A549 (cell line): ENCODE data around the gene CYLD.

Experiments
- CBX8 ChIP-seq: fragments of 200-600 bp; sonication (generic); IDR thresholded peaks from 2 replicates; pipeline ENCODE4 v1.6.1; 2016
- ESRRA ChIP-seq: fragments of 150-350 bp; IDR thresholded peaks from 2 replicates; pipeline ENCODE4 v1.6.1; 2014; ENCODE audit warnings: mild to moderate bottlenecking, low read length, borderline replicate concordance
- FOSB ChIP-seq: fragments of 250-450 bp; sonication (Bioruptor Pico); IDR thresholded peaks from 2 replicates; pipeline ENCODE4 v1.5.0; 2020; ENCODE audit warnings: mild to moderate bottlenecking, moderate library complexity
- HDAC2 ChIP-seq: fragments of 200-600 bp; sonication (generic); IDR thresholded peaks from 2 replicates; pipeline ENCODE4 v1.6.1; 2016
- HOXB5 ChIP-seq: fragments of 250-450 bp; sonication (Bioruptor Pico); IDR thresholded peaks from 2 replicates; pipeline ENCODE4 v1.5.0; 2020; ENCODE audit warnings: mild to moderate bottlenecking, moderate library complexity
- JUN ChIP-seq, 2 experiments: fragments of >200 bp; sonication (Bioruptor Twin); formaldehyde crosslinking; IDR thresholded peaks; 2 replicates in 1 of 2; 3 replicates in 1 of 2; pipeline ENCODE4 v1.6.1; 2016 to 2017
- POLR2A ChIP-seq: IDR thresholded peaks from 2 replicates; pipeline ENCODE4 v1.6.1; 2012; ENCODE audit warnings: mild to moderate bottlenecking, low read length
- POLR2AphosphoS2 ChIP-seq: conservative IDR thresholded peaks from 2 replicates; pipeline ENCODE4 v1.6.1; 2012; ENCODE audit warnings: low read length, improper control_type of control experiment, inconsistent platforms
- ZFP36 ChIP-seq: fragments of 450-650 bp; IDR thresholded peaks from 2 replicates; pipeline ENCODE4 v1.6.1; 2014; ENCODE audit warnings: borderline replicate concordance; ENCODE audit not compliant: partially characterized antibody
- TF ChIP-seq, protein P1 (sequence below): fragments of >200 bp; sonication (Bioruptor Twin); formaldehyde crosslinking; IDR thresholded peaks from 3 replicates; pipeline ENCODE4 v1.5.1; 2016
- TF ChIP-seq, protein P2 (sequence below): fragments of 200-600 bp; sonication (generic); IDR thresholded peaks from 2 replicates; pipeline ENCODE4 v1.6.1; 2016; ENCODE audit warnings: antibody characterized with exemption, mild to moderate bottlenecking, moderate library complexity
- TF ChIP-seq, protein P3 (sequence below): IDR thresholded peaks from 2 replicates; pipeline ENCODE4 v1.6.1; 2012

DNA sequence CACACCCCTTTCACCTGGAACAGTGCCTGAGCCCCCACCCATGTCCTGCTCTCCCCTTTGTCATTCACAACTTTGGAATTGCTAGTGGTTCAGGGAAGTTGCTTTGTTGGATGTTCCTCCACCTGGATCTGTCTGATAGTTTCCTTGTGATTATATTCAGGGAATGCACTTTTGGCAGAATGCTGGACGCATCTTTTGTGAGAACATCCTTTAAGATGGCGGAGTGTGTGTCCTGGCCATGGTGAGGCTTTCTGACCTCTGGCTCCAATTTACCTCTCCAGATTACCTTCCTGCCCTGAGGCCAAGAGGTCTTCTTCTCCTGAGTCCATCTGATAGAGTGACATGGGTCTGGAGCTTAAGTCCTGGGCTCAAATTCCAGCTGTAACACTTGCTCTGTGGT is 104.6 kb downstream of the CYLD start:
- TF ChIP-seq, protein P1, sequence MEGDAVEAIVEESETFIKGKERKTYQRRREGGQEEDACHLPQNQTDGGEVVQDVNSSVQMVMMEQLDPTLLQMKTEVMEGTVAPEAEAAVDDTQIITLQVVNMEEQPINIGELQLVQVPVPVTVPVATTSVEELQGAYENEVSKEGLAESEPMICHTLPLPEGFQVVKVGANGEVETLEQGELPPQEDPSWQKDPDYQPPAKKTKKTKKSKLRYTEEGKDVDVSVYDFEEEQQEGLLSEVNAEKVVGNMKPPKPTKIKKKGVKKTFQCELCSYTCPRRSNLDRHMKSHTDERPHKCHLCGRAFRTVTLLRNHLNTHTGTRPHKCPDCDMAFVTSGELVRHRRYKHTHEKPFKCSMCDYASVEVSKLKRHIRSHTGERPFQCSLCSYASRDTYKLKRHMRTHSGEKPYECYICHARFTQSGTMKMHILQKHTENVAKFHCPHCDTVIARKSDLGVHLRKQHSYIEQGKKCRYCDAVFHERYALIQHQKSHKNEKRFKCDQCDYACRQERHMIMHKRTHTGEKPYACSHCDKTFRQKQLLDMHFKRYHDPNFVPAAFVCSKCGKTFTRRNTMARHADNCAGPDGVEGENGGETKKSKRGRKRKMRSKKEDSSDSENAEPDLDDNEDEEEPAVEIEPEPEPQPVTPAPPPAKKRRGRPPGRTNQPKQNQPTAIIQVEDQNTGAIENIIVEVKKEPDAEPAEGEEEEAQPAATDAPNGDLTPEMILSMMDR = no peak
- TF ChIP-seq POLR2A = no peak
- TF ChIP-seq HOXB5 (CRISPR knock-in tag) = no peak
- TF ChIP-seq FOSB (CRISPR knock-in tag) = no peak
- TF ChIP-seq ESRRA = no peak
- TF ChIP-seq, protein P2, sequence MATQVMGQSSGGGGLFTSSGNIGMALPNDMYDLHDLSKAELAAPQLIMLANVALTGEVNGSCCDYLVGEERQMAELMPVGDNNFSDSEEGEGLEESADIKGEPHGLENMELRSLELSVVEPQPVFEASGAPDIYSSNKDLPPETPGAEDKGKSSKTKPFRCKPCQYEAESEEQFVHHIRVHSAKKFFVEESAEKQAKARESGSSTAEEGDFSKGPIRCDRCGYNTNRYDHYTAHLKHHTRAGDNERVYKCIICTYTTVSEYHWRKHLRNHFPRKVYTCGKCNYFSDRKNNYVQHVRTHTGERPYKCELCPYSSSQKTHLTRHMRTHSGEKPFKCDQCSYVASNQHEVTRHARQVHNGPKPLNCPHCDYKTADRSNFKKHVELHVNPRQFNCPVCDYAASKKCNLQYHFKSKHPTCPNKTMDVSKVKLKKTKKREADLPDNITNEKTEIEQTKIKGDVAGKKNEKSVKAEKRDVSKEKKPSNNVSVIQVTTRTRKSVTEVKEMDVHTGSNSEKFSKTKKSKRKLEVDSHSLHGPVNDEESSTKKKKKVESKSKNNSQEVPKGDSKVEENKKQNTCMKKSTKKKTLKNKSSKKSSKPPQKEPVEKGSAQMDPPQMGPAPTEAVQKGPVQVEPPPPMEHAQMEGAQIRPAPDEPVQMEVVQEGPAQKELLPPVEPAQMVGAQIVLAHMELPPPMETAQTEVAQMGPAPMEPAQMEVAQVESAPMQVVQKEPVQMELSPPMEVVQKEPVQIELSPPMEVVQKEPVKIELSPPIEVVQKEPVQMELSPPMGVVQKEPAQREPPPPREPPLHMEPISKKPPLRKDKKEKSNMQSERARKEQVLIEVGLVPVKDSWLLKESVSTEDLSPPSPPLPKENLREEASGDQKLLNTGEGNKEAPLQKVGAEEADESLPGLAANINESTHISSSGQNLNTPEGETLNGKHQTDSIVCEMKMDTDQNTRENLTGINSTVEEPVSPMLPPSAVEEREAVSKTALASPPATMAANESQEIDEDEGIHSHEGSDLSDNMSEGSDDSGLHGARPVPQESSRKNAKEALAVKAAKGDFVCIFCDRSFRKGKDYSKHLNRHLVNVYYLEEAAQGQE = no peak
- TF ChIP-seq, protein P3, sequence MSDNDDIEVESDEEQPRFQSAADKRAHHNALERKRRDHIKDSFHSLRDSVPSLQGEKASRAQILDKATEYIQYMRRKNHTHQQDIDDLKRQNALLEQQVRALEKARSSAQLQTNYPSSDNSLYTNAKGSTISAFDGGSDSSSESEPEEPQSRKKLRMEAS = no peak
- no peak for TF ChIP-seq HDAC2
- no peak for TF ChIP-seq CBX8
- no peak for TF ChIP-seq JUN (IDR thresholded peaks at IDR 0.05)
- TF ChIP-seq POLR2AphosphoS2 = no peak
- TF ChIP-seq ZFP36 = no peak
